Nephron (organoid): Measurements from ENCODE around the gene SPTAN1.

Source experiments
- H3K27ac Mint-ChIP-seq, 3 experiments: 2 replicates each; pipeline ENCODE4 v1.8.0; 2020; ENCODE audit warnings: mixed read lengths in 3 of 3, mild to moderate bottlenecking in 2 of 3, moderate library complexity in 1 of 3
- H3K27me3 Mint-ChIP-seq: 2 replicates; pipeline ENCODE4 v1.8.0; 2021; ENCODE audit warnings: low read depth, mild to moderate bottlenecking, moderate library complexity, mixed read lengths
- H3K36me3 Mint-ChIP-seq: 2 replicates; pipeline ENCODE4 v1.8.0; 2020; ENCODE audit warnings: low read depth, mixed read lengths
- H3K4me1 Mint-ChIP-seq: 2 replicates; pipeline ENCODE4 v1.8.0; 2020; ENCODE audit warnings: mixed read lengths
- H3K4me3 Mint-ChIP-seq, 3 experiments: 2 replicates each; pipeline ENCODE4 v1.8.0; 2020; ENCODE audit warnings: mild to moderate bottlenecking in 3 of 3, mixed read lengths in 3 of 3, moderate library complexity in 2 of 3
- H3K9me3 Mint-ChIP-seq: 2 replicates; pipeline ENCODE4 v1.8.0; 2020; ENCODE audit warnings: mixed read lengths
- CTCF ChIP-seq, 3 experiments: fragments of 200-600 bp; sonication (generic); IDR thresholded peaks; one replicate each; pipeline ENCODE4 v1.5.0; 2021; ENCODE audit warnings: antibody characterized with exemption in 3 of 3; ENCODE audit not compliant: unreplicated experiment in 3 of 3

SPTAN1 gene

GRCh38 chr9:128636556-128637530, 84.5 kb downstream of the SPTAN1 start:
- Mint-ChIP-seq H3K4me1 (no peaks in the 10 kb centered on the region), H3K27ac (peak overlapping the region in 1 of 3 experiments; percentile 40), H3K9me3 (no peaks in the 10 kb centered on the region), H3K36me3 (peaks cover 36% of the 10 kb centered on the region), H3K4me3 (no peak overlapping the region), H3K27me3 (no peaks in the 10 kb centered on the region)
- TF ChIP-seq CTCF (IDR thresholded peaks at IDR 0.05; ENCODE audit: unreplicated experiment in 3 of 3), result no peak

- H3K36me3 Mint-ChIP-seq, result peaks cover 28% of the 10 kb centered on the region
- no peak overlapping the region for H3K4me3 Mint-ChIP-seq
- peaks cover 2% of the 10 kb centered on the region for H3K4me1 Mint-ChIP-seq
- H3K9me3 Mint-ChIP-seq, result no peaks in the 10 kb centered on the region
- H3K27ac Mint-ChIP-seq, result no peak overlapping the region
- H3K27me3 Mint-ChIP-seq, result no peaks in the 10 kb centered on the region
- TF ChIP-seq CTCF (IDR thresholded peaks at IDR 0.05; ENCODE audit: unreplicated experiment in 3 of 3), result no peak
Observed at GRCh38 chr9:128637656-128638055, 85.3 kb downstream of the SPTAN1 start.

GRCh38 chr9:128638580-128638979, 86.2 kb downstream of the SPTAN1 start:
- H3K9me3 Mint-ChIP-seq, result no peaks in the 10 kb centered on the region
- H3K4me1 Mint-ChIP-seq, result peaks cover 5% of the 10 kb centered on the region
- no peak for TF ChIP-seq CTCF (IDR thresholded peaks at IDR 0.05; ENCODE audit: unreplicated experiment in 3 of 3)
- H3K27me3 Mint-ChIP-seq, result no peaks in the 10 kb centered on the region
- no peak overlapping the region for H3K27ac Mint-ChIP-seq
- peaks cover 20% of the 10 kb centered on the region for H3K36me3 Mint-ChIP-seq
- H3K4me3 Mint-ChIP-seq, result no peak overlapping the region

- no peak for TF ChIP-seq CTCF (IDR thresholded peaks at IDR 0.05; ENCODE audit: unreplicated experiment in 3 of 3)
- no peaks in the 10 kb centered on the region for H3K27me3 Mint-ChIP-seq
- no peak overlapping the region for H3K27ac Mint-ChIP-seq
- H3K4me1 Mint-ChIP-seq, result peaks cover 12% of the 10 kb centered on the region
- H3K9me3 Mint-ChIP-seq, result no peaks in the 10 kb centered on the region
- H3K36me3 Mint-ChIP-seq, result peaks cover 19% of the 10 kb centered on the region
- no peak overlapping the region for H3K4me3 Mint-ChIP-seq
Observed at GRCh38 chr9:128640603-128641002, 88.2 kb downstream of the SPTAN1 start.

- no peaks in the 10 kb centered on the region for H3K27me3 Mint-ChIP-seq
- H3K36me3 Mint-ChIP-seq, result peaks cover 19% of the 10 kb centered on the region
- no peak overlapping the region for H3K4me3 Mint-ChIP-seq
- H3K9me3 Mint-ChIP-seq, result no peaks in the 10 kb centered on the region
- peak overlapping the region in 1 of 3 experiments; percentile 2 for H3K27ac Mint-ChIP-seq
- H3K4me1 Mint-ChIP-seq, result peaks cover 16% of the 10 kb centered on the region
- TF ChIP-seq CTCF (IDR thresholded peaks at IDR 0.05; ENCODE audit: unreplicated experiment in 3 of 3), result no peak
Observed at GRCh38 chr9:128642675-128643245, 90.4 kb downstream of the SPTAN1 start.
